HTR-8/SVneo (cell line): ENCODE results near the gene DLG2.

Source experiments
- DNase-seq: peaks from one replicate; pipeline ENCODE4 v3.0.0; 2011; ENCODE audit warnings: low spot score, mixed read lengths; ENCODE audit not compliant: insufficient read length
- FAIRE-seq: peaks from 2 replicates; lab custom pipeline; 2011; peaks lifted over from hg19 to GRCh38; lab: Jason Lieb, UNC

Gene DLG2

GRCh38 chr11:83674102-83674896, 1952.8 kb downstream of the DLG2 start:
- DNase-seq (no peak), FAIRE-seq (no peak)

DNA sequence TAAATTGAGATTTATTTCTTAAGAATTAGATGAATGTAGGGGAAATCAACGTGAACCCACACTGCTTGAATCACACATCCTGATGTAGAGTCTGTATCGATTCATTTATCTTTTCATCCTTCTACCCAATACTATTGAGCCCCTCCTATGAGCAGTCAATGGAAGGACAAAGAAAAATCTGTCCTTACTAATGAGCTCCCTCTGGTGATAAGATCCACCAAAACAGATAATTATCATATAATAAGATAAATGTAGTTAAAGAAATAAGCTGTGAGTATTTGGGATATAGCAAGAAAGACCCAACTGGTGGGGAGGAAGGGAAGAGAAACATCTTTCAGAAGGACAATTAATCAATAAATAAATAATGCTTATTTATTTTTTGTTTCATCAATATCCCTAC, 1955.9 kb downstream of the DLG2 start:
- FAIRE-seq = no peak

DNA sequence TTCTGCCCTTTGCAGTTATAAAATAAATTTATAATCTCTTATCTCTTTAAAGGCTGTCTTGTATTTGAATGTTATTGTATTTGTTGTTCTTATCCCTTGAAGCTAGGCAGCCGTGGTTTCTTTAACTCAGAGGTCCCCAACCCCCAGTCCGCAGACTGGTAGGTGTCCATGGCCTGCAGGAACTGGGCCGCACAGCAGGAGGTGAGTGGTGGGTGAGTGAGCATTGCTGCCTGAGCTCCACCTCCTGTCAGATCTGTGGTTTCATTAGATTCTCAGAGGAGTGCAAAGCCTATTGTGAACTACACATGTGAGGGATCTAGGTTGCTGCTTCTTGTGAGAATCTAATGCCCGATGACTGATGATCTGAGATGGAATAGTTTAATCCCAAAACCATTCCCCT, 1961.0 kb downstream of the DLG2 start:
- no peak for FAIRE-seq
- no peak for DNase-seq

More for the DNA sequence above, 1955.9 kb downstream of the DLG2 start:
- DNase-seq = no peak

GRCh38 chr11:83663988-83664387, 1963.2 kb downstream of the DLG2 start:
- FAIRE-seq (no peak), DNase-seq (no peak)

- FAIRE-seq (no peak), DNase-seq (no peak)
Observed at GRCh38 chr11:83663446-83663845, 1963.7 kb downstream of the DLG2 start.

GRCh38 chr11:83662494-83662893, 1964.7 kb downstream of the DLG2 start:
- DNase-seq (no peak), FAIRE-seq (no peak)

DNA sequence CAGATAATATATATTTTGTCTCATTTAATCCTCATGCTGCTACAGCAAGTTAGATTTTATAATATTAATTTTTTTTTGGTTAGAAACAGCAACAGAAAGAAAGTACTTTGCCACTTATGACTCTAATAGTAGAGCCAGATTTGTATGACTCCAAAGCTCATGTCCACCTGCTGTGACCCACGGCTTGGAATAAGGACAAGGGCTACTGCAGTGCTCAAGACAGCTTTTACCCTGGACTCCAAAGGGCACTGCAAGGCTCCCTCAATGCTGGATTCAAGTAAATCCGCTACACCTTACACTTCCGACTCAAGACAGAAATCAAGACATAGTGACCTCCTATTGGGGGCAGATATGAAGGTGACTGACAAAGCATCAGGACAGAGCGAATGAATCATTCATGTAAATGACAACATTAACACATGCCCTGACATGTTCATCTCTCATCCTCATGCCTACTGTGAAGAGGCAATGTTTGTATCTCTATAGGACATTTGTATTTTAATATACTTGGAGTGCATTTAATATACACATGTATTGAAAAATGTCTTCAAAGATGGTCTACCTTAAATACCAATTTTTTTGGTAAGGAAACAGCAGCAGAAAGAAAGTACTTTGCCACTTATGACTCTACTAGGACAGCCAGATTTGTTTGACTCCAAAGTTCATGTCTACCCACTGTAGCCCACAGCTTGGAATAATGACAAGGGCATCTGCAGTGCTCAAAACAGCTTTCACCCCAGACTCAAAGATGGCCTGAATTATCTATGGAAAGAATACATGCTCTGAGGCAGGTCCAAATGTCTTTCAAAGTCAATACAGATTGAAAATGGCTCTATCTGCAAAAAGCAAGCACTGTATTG, 1965.4 kb downstream of the DLG2 start:
- no peak for FAIRE-seq
- no peak for DNase-seq

- FAIRE-seq = no peak
- no peak for DNase-seq
Observed at GRCh38 chr11:83659466-83659865, 1967.7 kb downstream of the DLG2 start.

DNA sequence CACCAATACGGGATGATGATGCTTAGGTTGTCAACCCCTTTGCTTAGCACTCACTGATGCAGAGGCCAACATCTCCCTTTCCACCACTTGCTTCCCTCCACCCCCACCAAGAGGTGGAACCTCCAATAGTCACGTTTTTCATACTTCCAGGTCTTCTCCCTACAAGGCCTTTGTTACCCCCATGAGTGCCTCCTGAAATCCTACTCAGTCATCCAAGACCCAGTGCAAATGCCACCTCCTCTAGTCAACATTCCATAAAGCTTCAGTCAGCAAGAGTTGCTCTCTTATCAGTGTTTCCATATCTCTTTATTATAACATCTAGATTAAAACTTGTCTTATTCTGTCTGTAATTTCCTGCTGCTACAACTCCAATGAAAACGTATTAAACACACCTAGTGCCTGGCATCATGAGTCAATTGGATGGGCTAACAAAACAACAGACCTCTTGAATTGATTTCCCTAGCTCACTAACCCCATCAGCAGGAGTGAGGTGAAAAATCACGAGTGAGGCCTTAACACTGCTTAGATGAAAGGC, 1970.3 kb downstream of the DLG2 start:
- FAIRE-seq (no peak), DNase-seq (no peak)

DNA sequence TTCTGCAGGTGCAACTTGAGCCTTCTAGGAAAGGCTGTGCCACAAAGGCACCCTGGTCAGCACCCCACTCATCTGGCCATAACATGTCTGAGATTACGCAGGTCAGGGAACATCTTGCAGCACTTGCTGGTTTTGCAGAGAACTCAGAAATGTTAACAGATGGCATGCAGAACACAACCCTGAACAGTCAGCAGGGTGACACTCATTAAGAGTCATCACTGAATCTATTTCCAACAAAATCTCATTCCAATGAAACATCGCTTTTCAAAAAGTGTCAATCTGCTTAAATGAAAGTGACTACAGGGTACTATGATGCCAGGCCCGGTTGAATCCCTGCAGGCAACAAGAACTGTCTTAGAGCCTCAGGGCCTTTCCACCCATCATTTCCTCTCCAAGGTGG, 1971.2 kb downstream of the DLG2 start:
- FAIRE-seq (no peak), DNase-seq (no peak)

GRCh38 chr11:83649528-83649855, 1977.7 kb downstream of the DLG2 start:
- DNase-seq (no peak), FAIRE-seq (no peak)

DNA sequence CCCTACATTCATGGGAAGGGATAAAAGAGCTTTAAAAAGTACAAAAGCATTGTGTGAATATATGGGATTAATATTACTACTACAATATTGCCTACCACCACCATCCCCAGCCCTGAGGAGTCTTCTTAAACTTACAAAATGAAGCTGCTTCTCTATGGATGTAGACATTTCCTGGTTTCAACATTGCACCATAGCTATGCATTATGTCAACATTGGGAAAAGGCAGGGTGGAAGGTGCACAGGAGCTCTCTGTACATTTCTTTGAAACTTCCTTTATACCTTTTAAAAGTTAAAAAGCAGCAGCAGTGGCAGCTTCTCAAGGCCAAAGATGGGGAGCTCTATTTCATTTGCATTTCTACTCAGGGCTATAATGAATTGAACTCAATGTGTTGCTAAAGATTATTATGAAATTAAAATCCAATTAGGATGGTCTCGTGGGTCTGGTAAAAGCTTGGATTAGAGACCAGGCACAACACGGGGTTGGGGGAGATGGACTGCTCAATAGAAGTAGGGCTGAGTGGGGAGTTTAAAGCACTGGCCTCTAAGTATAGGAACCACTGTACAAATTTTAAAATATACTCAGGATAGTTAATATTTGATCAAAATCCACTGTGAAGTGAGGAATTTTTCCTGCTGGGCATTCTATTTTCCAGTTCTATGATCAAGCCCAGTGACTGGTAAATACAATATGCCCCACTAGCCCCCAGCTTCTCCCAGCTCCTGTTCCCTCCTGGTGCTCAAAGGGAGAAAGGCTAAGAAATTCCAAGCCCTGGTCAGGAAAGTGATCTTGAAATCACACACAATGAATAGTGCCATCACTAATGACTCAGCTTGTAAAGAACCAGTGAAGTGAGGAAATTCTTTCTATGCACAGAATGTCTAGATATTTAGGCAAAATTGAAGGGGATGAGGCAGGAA, 1978.3 kb downstream of the DLG2 start:
- no peak for DNase-seq
- no peak for FAIRE-seq

GRCh38 chr11:83645561-83645960, 1981.6 kb downstream of the DLG2 start:
- no peak for FAIRE-seq
- DNase-seq = no peak

GRCh38 chr11:83643115-83643514, 1984.0 kb downstream of the DLG2 start:
- DNase-seq = no peak
- FAIRE-seq = no peak

DNA sequence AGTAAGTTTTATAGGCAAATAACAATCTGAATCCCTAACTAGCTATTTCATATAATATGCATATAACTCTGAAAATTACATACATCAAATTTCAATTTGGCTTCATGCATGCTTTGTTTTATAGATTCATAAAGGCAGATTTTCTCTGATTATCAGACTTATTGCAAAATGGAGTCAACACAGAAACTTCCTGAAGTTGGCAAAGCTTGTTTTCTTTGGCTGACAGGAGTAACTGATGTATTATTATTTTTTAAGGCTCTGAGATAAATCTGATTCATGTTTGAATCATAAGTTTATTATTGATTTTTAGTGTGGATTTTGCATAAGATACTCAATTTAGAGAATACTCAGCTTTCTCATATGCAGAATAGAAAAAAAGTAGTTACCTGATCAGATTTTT, 1984.6 kb downstream of the DLG2 start:
- DNase-seq (no peak), FAIRE-seq (no peak)

- DNase-seq = no peak
Observed at GRCh38 chr11:83641511-83641910, 1985.6 kb downstream of the DLG2 start.

DNA sequence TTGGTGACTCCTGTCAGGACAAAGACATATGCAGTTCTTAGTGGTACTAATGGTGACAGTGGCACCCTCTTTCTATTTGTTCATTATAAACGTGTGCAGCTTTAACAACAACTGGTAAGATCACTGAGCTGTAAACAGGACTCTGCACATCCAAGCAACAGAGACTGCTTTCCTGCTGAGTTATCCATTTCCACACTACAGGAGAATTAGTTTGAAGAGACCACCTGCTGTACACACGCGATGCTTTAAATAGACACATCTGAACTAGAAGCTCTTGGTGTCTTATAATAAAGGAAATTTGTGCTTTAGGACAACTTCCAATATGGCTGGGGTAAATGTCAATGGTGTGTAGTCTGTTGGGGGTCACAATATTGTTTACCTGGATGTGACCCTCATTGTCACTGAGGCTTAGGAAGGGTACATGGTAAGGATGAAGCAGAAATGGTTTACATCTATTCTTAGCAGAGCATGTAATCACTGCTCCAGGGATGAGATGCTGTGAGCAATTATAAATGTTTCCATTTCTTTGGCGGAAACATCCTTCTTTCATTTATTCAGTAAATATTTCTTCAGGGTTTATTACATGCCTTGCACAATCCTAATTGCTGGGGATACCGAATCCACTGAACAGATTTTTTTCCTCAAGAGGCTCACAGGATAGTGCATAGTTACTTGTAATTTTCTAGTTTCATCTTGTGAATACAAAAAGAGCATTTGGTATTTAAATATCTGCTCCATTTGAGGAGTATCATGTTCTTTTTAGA, 1987.0 kb downstream of the DLG2 start:
- FAIRE-seq = no peak
- DNase-seq = no peak

More at GRCh38 chr11:83641511-83641910, 1985.6 kb downstream of the DLG2 start:
- no peak for FAIRE-seq

DNA sequence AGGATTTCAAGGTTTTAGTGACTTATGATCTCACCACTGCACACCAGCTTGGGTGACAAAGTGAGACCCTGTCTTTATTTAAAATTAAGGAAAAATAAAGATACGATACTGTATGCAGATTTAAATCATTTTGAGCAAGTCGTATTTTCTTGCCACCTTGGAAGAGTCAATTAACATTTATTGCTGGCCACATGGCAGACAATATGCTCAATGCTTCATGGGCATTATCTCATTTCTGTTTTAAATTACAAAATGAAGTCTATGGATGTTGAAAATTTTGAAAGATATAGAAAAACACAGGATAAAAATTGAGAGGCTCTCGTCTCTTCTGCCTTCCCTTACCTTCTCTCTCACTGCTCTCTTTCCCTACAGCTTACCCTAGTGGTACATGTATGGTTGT, 1992.0 kb downstream of the DLG2 start:
- FAIRE-seq = no peak
- no peak for DNase-seq

DNA sequence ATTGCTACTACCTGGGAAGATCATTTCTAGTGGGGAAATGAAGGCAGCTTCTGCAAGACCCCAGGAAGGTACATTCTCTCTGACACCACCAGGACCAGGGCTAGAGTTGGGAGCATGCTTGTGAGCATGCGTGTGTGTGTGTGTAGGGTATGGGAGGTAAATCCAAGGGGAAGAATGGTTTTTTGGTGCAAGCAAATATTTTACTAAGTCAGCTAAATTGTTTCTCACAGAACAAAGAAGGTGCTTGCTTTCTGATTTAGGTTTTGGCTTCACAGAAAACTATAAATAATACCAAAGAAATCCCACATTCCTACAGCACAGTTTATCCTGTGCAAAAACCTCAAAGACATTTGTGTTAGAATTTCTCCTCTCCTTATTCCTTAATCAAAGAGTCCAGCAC, 1996.9 kb downstream of the DLG2 start:
- FAIRE-seq (no peak), DNase-seq (no peak)

- no peak for FAIRE-seq
- no peak for DNase-seq
Observed at GRCh38 chr11:83629775-83630174, 1997.4 kb downstream of the DLG2 start.
